Measurements from ENCODE around the gene CHAD. TPM values are rescaled to one million over a fixed set of nuclear protein-coding genes. Genes with fewer than 3 reads are reported as not detected.

Gene CHAD
- total and polyA plus RNA-seq, 2 of the 13 experiments (the other 11 are each of a cell fraction or from before 2014, with no cell fraction given) = 1.4 TPM; not detected in 1

DNA sequence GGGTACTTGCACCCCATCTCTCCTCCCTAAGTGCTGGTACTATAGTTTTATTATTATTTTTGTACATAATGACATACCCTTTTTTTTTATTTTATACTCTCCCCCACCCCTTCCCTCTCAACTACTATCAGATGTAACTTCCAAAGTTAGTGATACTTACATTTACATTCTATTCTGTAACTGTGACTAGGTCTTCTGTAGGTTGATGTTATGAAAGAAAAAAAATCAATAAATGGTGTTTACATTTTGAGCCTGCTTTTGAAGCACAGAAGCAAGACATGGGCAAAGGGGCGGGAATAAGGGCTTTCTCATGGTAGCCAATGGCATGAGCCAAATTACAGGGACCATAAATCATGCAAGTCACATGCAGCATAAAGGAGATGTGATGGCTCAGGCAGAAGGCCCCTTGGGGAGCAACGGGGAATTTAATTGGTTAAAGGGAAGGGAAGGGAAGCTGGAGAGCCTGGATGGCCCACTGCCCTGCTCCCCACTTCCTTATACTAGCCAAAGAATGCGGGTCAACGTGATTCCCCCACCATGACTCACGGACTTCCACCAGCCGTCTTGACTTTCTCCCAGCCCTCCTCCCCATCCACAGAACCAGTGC lies 45.0 kb downstream of the CHAD start (continued):
- TF ChIP-seq, protein P1, sequence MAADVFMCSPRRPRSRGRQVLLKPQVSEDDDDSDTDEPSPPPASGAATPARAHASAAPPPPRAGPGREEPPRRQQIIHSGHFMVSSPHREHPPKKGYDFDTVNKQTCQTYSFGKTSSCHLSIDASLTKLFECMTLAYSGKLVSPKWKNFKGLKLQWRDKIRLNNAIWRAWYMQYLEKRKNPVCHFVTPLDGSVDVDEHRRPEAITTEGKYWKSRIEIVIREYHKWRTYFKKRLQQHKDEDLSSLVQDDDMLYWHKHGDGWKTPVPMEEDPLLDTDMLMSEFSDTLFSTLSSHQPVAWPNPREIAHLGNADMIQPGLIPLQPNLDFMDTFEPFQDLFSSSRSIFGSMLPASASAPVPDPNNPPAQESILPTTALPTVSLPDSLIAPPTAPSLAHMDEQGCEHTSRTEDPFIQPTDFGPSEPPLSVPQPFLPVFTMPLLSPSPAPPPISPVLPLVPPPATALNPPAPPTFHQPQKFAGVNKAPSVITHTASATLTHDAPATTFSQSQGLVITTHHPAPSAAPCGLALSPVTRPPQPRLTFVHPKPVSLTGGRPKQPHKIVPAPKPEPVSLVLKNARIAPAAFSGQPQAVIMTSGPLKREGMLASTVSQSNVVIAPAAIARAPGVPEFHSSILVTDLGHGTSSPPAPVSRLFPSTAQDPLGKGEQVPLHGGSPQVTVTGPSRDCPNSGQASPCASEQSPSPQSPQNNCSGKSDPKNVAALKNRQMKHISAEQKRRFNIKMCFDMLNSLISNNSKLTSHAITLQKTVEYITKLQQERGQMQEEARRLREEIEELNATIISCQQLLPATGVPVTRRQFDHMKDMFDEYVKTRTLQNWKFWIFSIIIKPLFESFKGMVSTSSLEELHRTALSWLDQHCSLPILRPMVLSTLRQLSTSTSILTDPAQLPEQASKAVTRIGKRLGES (CRISPR knock-in tag; IDR thresholded peaks at IDR 0.05; ENCODE audit: borderline replicate concordance) = no peak
- no peak for TF ChIP-seq WIZ (CRISPR knock-in tag; IDR thresholded peaks at IDR 0.05)
- TF ChIP-seq ZNF234 (CRISPR knock-in tag; conservative IDR thresholded peaks at IDR 0.05) = no peak
- no peak for TF ChIP-seq ZNF616 (CRISPR knock-in tag; IDR thresholded peaks at IDR 0.05; ENCODE audit: low read depth)
- 0 out of 2 replicates have a peak, but pooled peaks have one; percentile 40 for TF ChIP-seq ZNF354B (CRISPR knock-in tag; IDR thresholded peaks at IDR 0.05)
- TF ChIP-seq TARDBP (CRISPR knock-in tag; IDR thresholded peaks at IDR 0.05) = peak; percentile 82
- no peak for TF ChIP-seq ZNF709 (CRISPR knock-in tag; IDR thresholded peaks at IDR 0.05)
- 0 out of 2 replicates have a peak, but pooled peaks have one; percentile 20 for TF ChIP-seq ZMYM2 (CRISPR knock-in tag; IDR thresholded peaks at IDR 0.05)
- no peak for TF ChIP-seq ZFP62 (CRISPR knock-in tag; IDR thresholded peaks at IDR 0.05)
- no peak for TF ChIP-seq CBX1 (IDR thresholded peaks at IDR 0.05; ENCODE audit: low read depth)
- peak; percentile 79 for TF ChIP-seq KAT2B (IDR thresholded peaks at IDR 0.05; ENCODE audit: borderline replicate concordance, low read depth, low read length)
- peak; percentile 60 for TF ChIP-seq GATAD1 (CRISPR knock-in tag; IDR thresholded peaks at IDR 0.05)
- no peak for TF ChIP-seq ZFYVE20 (CRISPR knock-in tag; IDR thresholded peaks at IDR 0.05; ENCODE audit: borderline replicate concordance, low read depth)
- TF ChIP-seq BCL6 (CRISPR knock-in tag; IDR thresholded peaks at IDR 0.05) = peak; percentile 95
- no peak for TF ChIP-seq ZNF678 (CRISPR knock-in tag; IDR thresholded peaks at IDR 0.05)
- peak; percentile 73 for TF ChIP-seq ZMYM4 (CRISPR knock-in tag; IDR thresholded peaks at IDR 0.05)
- TF ChIP-seq ZNF44 (CRISPR knock-in tag; IDR thresholded peaks at IDR 0.05) = no peak
- no peak for TF ChIP-seq ZNF143 (CRISPR knock-in tag; IDR thresholded peaks at IDR 0.05)
- TF ChIP-seq HNRNPLL (IDR thresholded peaks at IDR 0.05; ENCODE audit: low read depth, low read length, poor library complexity, severe bottlenecking) = no peak
- no peak for TF ChIP-seq ZIK1 (CRISPR knock-in tag; IDR thresholded peaks at IDR 0.05; ENCODE audit: borderline replicate concordance, low read depth)
- no peak for TF ChIP-seq TOE1 (CRISPR knock-in tag; IDR thresholded peaks at IDR 0.05)
- no peak for TF ChIP-seq ZNF781 (CRISPR knock-in tag; IDR thresholded peaks at IDR 0.05; ENCODE audit: borderline replicate concordance, not compliant biosample characterization)
- no peak for TF ChIP-seq PHF20 (CRISPR knock-in tag; IDR thresholded peaks at IDR 0.05)
- no peak for TF ChIP-seq PCBP2 (optimal IDR thresholded peaks at IDR 0.05; ENCODE audit: low read depth, low read length, poor library complexity, severe bottlenecking)
- no peak; the same call in 1 of the 2 replicates for TF ChIP-seq DMAP1 (CRISPR knock-in tag; IDR thresholded peaks at IDR 0.05)
- TF ChIP-seq, protein P2, sequence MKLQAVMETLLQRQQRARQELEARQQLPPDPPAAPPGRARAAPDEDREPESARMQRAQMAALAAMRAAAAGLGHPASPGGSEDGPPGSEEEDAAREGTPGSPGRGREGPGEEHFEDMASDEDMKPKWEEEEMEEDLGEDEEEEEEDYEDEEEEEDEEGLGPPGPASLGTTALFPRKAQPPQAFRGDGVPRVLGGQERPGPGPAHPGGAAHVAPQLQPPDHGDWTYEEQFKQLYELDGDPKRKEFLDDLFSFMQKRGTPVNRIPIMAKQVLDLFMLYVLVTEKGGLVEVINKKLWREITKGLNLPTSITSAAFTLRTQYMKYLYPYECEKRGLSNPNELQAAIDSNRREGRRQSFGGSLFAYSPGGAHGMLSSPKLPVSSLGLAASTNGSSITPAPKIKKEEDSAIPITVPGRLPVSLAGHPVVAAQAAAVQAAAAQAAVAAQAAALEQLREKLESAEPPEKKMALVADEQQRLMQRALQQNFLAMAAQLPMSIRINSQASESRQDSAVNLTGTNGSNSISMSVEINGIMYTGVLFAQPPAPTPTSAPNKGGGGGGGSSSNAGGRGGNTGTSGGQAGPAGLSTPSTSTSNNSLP (IDR thresholded peaks at IDR 0.05; ENCODE audit: low read depth, low read length) = peak; percentile 82
- TF ChIP-seq SALL1 (CRISPR knock-in tag; IDR thresholded peaks at IDR 0.05) = peak; percentile 95
